Stomach smooth muscle (tissue), 2 donors: ENCODE data around the gene GTF2H4.

Experiments
- H3K27ac ChIP-seq: one replicate; pipeline ENCODE4 v1.7.0; 2013; ENCODE audit warnings: mild to moderate bottlenecking, low read length, inconsistent platforms
- H3K27me3 ChIP-seq, 2 donors: one replicate each; pipeline ENCODE4 v1.7.0; 2013; ENCODE audit warnings: low read length in 2 of 2; ENCODE audit not compliant: insufficient read depth in 2 of 2, control insufficient read depth in 1 of 2
- H3K36me3 ChIP-seq, 2 donors: one replicate each; pipeline ENCODE4 v1.7.0; 2013; ENCODE audit warnings: low read length in 2 of 2; ENCODE audit not compliant: control insufficient read depth in 2 of 2, insufficient read depth in 2 of 2
- H3K4me1 ChIP-seq: one replicate; pipeline ENCODE4 v1.7.0; 2013; ENCODE audit warnings: low read length; ENCODE audit not compliant: control insufficient read depth, insufficient read depth
- H3K4me3 ChIP-seq, 2 donors: one replicate each; pipeline ENCODE4 v1.7.0; 2013; ENCODE audit warnings: low read length in 2 of 2
- H3K9ac ChIP-seq, 2 donors: one replicate each; pipeline ENCODE4 v1.7.0; 2013; ENCODE audit warnings: low read length in 2 of 2, mild to moderate bottlenecking in 1 of 2
- H3K9me3 ChIP-seq, 2 donors: one replicate each; pipeline ENCODE4 v1.7.0; 2013; ENCODE audit warnings: low read length in 2 of 2; ENCODE audit not compliant: control insufficient read depth in 2 of 2
- donor health status: healthy.
- donor health status: Pancreatic carcinoma.

Gene GTF2H4

DNA sequence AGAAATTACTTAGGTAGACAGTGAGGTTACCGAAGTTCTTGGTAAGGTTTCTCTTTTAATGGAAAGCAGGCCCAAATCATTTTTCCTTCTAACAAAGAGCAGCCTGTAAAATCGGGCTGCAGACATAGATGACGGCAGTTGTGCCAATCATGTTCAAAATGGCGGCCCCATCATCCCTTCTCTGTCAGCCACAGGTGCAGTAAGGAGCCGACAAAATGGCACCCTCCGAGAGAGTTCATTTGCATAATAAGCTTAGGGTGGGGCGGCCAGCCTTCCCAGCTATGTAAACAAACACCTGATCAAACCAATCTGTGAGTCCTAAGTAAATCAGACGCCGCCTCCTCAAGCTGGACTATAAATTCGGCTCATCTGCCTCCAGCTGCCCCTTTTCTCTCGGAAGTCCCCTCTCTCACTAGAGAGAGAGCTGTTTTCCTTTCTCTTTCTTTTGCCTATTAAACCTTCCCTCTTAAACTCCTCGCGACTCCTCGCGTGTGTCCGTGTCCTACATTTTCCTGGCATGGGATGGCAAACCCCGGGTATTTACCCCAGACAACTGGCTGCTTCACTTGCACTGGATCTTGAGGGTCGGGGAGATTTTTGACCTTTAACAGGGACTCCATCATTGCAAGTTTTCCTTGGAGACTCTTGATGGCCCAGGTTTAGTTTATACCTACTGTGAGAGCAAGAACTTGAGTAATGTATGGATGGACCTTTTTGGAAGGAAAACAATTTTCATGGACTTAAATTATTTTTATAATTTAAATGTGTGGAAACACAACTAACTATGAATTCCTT lies 32.6 kb upstream of the GTF2H4 start:
- H3K4me1 ChIP-seq = peaks cover 27% of the 10 kb centered on the region
- no peaks in the 10 kb centered on the region for H3K9me3 ChIP-seq
- H3K36me3 ChIP-seq = no peaks in the 10 kb centered on the region
- no peak overlapping the region for H3K4me3 ChIP-seq
- no peaks in the 10 kb centered on the region for H3K27me3 ChIP-seq
- peak overlapping the region in 1 of 2 donors; percentile 36 for H3K9ac ChIP-seq
- H3K27ac ChIP-seq = peak overlapping the region; percentile 92

DNA sequence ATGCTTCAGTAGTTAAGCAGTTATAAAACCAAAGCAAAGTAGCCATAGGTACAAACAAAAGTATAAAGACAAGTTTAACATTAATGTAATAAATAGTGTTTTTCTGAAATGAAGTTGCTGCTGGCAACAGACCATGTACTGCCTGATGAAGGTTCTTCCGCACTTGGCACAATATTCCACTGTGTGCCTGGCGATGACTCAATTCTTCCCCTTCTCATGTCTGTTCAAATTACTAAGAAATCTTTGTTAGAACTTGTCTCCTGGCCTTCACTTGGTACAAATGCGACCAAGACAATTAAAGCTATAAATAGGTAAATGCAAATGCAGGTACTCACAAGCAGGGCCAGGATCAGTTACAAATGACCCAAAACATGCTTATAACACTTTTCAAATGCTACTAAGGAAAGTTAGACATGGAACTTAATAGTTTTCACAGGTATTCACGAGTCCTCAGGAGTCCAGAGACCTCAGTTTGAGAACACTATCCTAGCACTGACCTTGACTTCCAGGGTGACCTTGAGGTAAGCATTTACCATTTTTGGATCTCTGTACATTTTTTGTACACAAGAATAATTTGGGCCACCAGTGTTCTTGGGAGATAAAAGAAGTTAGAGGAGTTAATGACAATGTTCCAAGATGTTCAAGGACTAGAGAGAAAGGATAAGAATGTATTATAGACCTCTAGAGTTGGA lies 31.8 kb upstream of the GTF2H4 start:
- Histone ChIP-seq H3K9me3 (no peaks in the 10 kb centered on the region), H3K9ac (no peak overlapping the region), H3K4me3 (no peak overlapping the region), H3K36me3 (no peaks in the 10 kb centered on the region), H3K4me1 (peaks cover 27% of the 10 kb centered on the region), H3K27ac (peak overlapping the region; percentile 92), H3K27me3 (no peaks in the 10 kb centered on the region)

DNA sequence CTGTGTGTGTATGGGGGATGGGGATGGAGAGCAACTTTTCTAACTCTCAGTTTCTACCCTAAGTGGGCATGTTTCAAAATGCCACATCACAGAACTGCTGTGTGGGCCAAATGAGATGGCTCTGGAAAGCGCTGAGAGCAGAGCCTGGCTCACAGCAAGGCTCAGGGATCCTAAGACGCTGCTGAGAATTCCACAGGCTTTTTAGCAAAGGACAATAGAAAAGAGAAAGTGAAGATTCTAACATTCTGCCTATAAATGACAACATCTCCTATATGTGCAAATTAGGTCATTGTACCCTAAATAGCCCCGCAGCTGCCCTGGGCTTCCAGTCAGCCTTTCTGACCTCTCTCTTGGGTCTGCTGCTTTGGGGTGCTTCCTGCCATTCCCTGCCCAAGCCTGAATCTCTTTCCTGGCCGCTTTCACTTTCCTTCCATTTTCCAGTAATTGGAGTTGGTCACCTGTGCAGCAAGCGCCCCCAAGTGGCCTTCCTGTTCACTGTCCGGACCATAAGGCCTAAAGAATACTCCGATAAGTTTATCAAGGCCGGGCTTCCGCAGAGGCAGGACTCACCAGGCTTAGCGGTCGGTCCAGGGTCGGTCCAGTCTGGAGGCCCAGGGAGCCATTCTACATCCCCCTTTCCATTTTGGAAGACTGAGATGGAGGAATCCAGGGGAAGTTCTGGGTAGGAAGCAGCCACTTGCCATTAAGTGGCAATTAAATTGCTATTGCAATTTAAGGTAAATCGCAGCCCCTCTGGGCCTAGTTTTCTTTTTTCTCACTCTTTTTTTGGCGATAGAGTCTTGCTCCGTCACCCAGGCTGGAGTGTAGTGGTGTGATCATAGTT lies 30.4 kb upstream of the GTF2H4 start:
- Histone ChIP-seq H3K4me1 (peaks cover 32% of the 10 kb centered on the region), H3K9ac (peak overlapping the region; percentile 61 to 82), H3K27ac (peak overlapping the region; percentile 92), H3K4me3 (peak overlapping the region; percentile 23 to 74), H3K27me3 (no peaks in the 10 kb centered on the region), H3K36me3 (no peaks in the 10 kb centered on the region), H3K9me3 (no peaks in the 10 kb centered on the region)

DNA sequence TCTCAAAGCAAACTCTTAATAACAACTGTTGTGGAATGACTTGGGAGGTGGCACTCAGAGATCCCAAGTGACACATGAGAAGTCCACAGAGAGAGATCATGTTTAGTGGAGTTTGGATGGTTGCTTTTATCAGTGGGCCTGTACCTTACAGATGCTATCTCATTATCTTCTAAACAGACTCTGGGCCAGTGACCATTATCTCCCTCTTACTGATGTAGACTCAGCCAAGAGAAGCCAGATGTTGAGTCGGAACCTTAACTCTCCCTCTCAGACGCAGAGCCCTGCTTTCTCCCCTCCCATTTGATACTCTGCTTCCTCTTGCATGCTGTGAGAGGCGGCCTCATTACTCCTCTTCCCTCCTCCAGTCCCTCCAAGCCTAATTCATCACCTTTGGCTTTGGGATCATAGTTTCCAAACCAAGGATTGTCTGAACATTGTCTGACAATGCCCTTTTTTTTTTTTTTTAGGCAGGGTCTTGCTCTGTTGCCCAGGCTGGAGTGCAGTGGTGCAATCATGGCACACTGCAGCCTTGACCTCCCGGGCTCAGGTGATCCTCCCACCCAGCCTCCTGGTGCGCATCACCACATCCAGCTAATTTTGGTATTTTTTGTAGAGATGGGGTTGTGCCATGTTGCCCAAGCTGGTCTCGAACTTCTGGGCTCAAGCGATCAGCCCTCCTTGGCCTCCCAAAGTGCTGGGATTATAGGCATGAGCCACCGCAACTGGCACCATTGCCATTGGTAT lies 28.2 kb upstream of the GTF2H4 start:
- no peak overlapping the region for H3K9ac ChIP-seq
- H3K27me3 ChIP-seq = no peaks in the 10 kb centered on the region
- H3K4me1 ChIP-seq = peaks cover 41% of the 10 kb centered on the region
- H3K9me3 ChIP-seq = no peaks in the 10 kb centered on the region
- H3K36me3 ChIP-seq = no peaks in the 10 kb centered on the region
- H3K27ac ChIP-seq = no peak overlapping the region
- no peak overlapping the region for H3K4me3 ChIP-seq

DNA sequence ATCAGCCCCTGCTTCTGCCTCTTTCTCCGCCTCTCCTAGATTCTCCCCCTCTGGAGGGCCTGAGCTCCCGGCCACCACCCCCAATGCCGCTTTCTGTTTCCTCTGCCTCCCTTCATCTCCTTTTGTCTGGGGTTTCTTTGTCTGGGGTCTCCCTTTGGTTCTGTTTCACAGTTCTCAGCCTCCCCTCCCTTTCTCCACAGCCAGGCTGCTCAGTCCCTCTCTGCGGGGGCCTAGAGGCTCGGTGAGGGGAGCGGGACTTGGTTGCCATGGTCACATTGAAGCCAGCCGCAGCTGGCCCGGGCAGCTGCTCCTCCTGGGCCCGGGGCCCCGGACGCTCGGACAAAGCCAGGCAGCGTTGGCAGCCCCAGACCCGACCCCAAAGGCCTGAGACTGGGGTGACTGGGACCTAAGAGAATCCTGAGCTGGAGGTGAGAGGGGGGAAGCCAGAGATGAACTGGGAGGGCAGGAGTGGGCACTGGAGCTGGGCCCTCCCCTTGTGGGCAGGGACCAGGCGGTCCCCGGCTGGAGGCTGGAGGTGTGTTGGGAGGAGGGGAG lies 27.2 kb upstream of the GTF2H4 start:
- Histone ChIP-seq H3K4me1 (peaks cover 47% of the 10 kb centered on the region), H3K27me3 (no peaks in the 10 kb centered on the region), H3K36me3 (no peaks in the 10 kb centered on the region), H3K27ac (no peak overlapping the region), H3K9me3 (no peaks in the 10 kb centered on the region), H3K9ac (no peak overlapping the region), H3K4me3 (no peak overlapping the region)

DNA sequence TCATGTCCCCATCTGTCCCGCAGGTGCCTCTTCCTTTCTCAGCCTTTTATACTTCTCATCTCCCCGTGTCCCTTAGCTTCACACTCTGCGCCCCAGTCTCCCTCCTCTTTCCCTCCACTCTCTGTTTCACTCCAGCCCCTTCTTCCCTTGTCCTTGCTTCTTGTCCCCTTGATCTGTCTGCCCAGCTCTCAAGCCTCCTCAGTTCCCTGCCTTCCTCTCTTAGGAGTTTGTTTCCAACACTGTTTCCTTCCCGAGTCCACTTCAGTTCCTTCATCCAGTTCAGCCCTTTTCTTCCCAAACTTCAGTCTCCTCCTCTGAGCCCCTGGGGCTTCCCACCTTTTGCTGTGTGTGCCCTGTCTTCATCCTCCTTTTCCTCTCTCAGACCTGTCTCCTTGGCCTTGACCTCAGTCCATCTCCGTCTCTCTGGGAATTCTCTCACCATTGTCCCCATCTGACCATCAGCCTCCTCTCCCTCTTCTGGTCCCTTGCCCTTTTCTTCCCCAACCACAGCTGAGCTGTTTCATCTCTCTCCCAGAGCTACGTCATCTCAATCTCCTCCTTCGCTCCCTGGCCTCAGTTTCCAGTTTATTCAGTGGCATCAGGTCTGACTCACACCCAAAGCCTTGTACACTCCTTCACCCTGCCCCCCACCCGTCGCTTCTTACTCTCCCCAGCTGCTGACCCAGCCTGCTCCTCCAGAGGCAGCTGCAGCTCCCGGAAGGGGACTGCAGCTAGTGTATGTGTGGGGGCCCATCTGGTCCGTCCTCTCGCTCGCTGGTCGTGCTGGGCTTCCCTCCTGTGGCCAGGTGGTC lies 26.4 kb upstream of the GTF2H4 start:
- H3K4me1 ChIP-seq = peaks cover 47% of the 10 kb centered on the region
- no peaks in the 10 kb centered on the region for H3K27me3 ChIP-seq
- H3K9ac ChIP-seq = peak overlapping the region in 1 of 2 donors; percentile 4
- no peaks in the 10 kb centered on the region for H3K9me3 ChIP-seq
- no peak overlapping the region for H3K4me3 ChIP-seq
- no peaks in the 10 kb centered on the region for H3K36me3 ChIP-seq
- peak overlapping the region; percentile 87 for H3K27ac ChIP-seq

DNA sequence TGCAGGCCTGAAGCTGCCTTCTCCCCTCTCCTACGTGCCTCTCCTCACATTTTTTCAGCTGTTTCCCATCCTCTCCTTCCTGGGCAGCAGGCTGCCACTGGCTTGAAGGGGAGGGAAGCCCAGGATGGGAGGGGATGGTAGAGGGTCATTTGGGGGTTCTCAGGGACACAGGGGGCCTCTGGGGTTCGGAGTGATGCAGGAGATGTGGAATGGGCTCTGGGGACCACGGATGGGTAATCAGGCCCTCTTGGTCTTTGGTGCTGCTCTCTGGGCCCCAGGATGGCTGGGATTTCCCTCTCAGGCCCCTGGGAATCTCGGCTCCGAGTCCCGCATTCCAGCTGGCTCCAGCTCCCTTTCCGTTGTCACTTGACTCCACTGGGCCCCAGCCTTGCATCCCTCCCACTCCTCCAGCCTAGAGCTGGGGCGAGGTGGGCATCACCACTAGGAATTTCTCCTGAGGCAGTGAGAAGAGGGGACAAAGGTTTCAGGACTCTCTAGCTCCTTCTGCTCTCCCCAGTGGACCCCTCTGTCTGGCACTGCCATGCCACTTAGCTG lies 25.7 kb upstream of the GTF2H4 start:
- Histone ChIP-seq H3K27me3 (no peaks in the 10 kb centered on the region), H3K27ac (peak overlapping the region; percentile 87), H3K9ac (peak overlapping the region in 1 of 2 donors; percentile 11), H3K9me3 (no peaks in the 10 kb centered on the region), H3K4me3 (no peak overlapping the region), H3K4me1 (peaks cover 49% of the 10 kb centered on the region), H3K36me3 (no peaks in the 10 kb centered on the region)

DNA sequence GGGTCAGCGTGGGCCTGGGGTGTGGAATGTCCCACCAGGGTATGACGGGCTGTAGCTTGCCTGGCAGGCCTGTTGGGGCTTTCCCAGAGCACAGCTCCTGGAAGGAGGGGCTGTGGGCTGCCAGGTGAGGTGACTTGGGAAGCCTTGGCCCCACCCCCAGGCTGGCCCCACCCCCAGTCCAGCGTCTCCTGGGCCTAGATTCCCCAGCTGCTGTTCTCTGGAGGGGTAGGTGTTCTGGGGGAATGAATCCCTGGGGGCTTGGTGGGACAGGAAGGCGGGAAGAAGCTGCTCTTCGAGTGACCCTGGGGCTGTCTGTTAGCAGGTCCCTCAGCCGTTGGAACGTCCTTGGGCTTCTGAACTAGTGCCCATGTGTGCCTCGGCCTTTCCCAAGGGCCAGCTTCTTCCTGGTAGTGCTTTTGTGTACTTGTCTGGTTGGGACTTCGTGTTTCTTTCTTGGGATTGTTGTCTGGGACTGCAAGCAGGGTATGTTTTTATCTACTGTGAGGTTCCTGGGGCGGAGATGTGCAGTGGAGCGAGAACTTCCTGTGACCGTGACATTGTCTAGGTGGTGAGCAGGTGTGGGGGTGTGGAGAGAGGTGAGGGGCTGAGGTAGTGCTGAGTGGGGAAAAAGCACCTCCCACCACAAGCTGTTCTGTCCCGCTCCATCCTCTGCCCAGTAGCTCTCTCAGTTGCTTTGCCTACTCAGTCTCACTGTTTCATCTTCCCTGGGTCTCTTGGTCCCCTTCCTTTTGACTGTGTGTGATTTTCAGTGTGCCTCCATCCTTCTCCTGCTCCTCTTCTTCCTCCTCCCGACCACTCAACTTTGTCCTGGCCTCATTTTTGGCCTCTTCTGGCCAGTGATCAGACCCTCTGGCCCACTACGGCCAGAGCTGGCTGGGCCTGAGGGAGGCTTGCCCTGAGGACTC lies 25.0 kb upstream of the GTF2H4 start:
- peak overlapping the region; percentile 87 for H3K27ac ChIP-seq
- H3K4me1 ChIP-seq = peaks cover 42% of the 10 kb centered on the region
- H3K9ac ChIP-seq = peak overlapping the region; percentile 47 to 64
- peak overlapping the region in 1 of 2 donors; percentile 88 for H3K4me3 ChIP-seq
- no peaks in the 10 kb centered on the region for H3K9me3 ChIP-seq
- H3K27me3 ChIP-seq = no peaks in the 10 kb centered on the region
- no peaks in the 10 kb centered on the region for H3K36me3 ChIP-seq
